K562 (cell line): Measurements from ENCODE around the gene NPAS3. TPM values are rescaled to one million over a fixed set of nuclear protein-coding genes. Genes with fewer than 3 reads are reported as not detected.

Source experiments
- ATAC-seq: fragments of 200-7000 bp; cut with Tn5 transposase; 3 replicates; pipeline ENCODE4 v1.9.1; 2020; ENCODE audit warnings: moderate library complexity
- BruUV-seq: library from RNA; stranded (reverse); fragments of 400-500 nt; replicated peaks from 2 replicates; lab custom pipeline; 2021; lab: Mats Ljungman, UMichigan
- CTCF ChIA-PET: fragments of 300-600 bp; formaldehyde crosslinking; extraction: SDS; loops from one replicate; lab custom pipeline; 2021; ENCODE audit warnings: low intra/inter-chr PET ratio; lab: Yijun Ruan, JAX
- POLR2A ChIA-PET: fragments of 300-600, 350-650 bp; sonication (Branson Sonifier 250); formaldehyde crosslinking; extraction: SDS; loops from one replicate; lab custom pipeline; 2021; ENCODE audit warnings: antibody characterized with exemption, inconsistent platforms; lab: Yijun Ruan, JAX
- DNase-seq, 4 experiments: peaks; one replicate each; pipeline versions ENCODE4 v3.0.0 to v3.0.0-alpha.2; 2011 to 2018; ENCODE audit warnings: low spot score in 3 of 4, mixed read lengths in 3 of 4; ENCODE audit errors: extremely low read depth in 1 of 4
- FAIRE-seq: peaks from 2 replicates; lab custom pipeline; 2011; peaks lifted over from hg19 to GRCh38; lab: Jason Lieb, UNC
- H2AFZ ChIP-seq: 2 replicates; pipeline ENCODE4 v1.6.0; 2011; ENCODE audit warnings: low read depth, low read length, control low read depth, inconsistent platforms
- H3K27ac ChIP-seq: fragments of 200-600 bp; 3 replicates; pipeline ENCODE4 v1.8.0; 2011; ENCODE audit warnings: low read depth, mild to moderate bottlenecking, control low read depth, inconsistent platforms, low read length, moderate library complexity, mixed read lengths; ENCODE audit errors: extremely low read depth
- H3K27me3 ChIP-seq, 2 experiments: fragments of 300-600 bp in 1 of 2; 2 replicates in 1 of 2; 3 replicates in 1 of 2; pipeline versions ENCODE4 v1.6.0 to v1.8.0; 2011; ENCODE audit warnings: inconsistent platforms in 2 of 2, low read length in 2 of 2, mild to moderate bottlenecking in 1 of 2, mixed read lengths in 1 of 2, moderate library complexity in 1 of 2; ENCODE audit not compliant: control insufficient read depth in 2 of 2, insufficient read depth in 2 of 2
- H3K36me3 ChIP-seq: fragments of 300-600 bp; 3 replicates; pipeline ENCODE4 v1.8.0; 2011; ENCODE audit warnings: mild to moderate bottlenecking, low read length, inconsistent platforms; ENCODE audit not compliant: control insufficient read depth, insufficient read depth
- H3K4me1 ChIP-seq, 2 experiments: fragments of 200-600 bp in 1 of 2; replicated peaks in 1 of 2; 2 replicates in 1 of 2; 3 replicates in 1 of 2; pipeline versions ENCODE4 v1.5.1 to v1.8.0; 2011; ENCODE audit warnings: inconsistent platforms in 2 of 2, low read length in 2 of 2, mild to moderate bottlenecking in 1 of 2, mixed read lengths in 1 of 2, moderate library complexity in 1 of 2; ENCODE audit not compliant: control insufficient read depth in 2 of 2, insufficient read depth in 2 of 2
- H3K4me2 ChIP-seq: 2 replicates; pipeline ENCODE4 v1.6.1; 2011; ENCODE audit warnings: low read length, control low read depth, inconsistent platforms, mixed read lengths; ENCODE audit not compliant: insufficient read depth
- H3K4me3 ChIP-seq: fragments of 200-600 bp; sonication (generic), shearing (Covaris generic); 2 replicates; pipeline ENCODE4 v1.5.1; 2016; ENCODE audit warnings: control low read depth, inconsistent platforms
- H3K79me2 ChIP-seq: fragments of 200-600 bp; 3 replicates; pipeline ENCODE4 v1.8.0; 2011; ENCODE audit warnings: low read length, inconsistent platforms; ENCODE audit not compliant: control insufficient read depth, insufficient read depth
- H3K9ac ChIP-seq, 2 experiments: 2 replicates each; pipeline versions ENCODE4 v1.6.0 to v1.6.1; 2011; ENCODE audit warnings: low read depth in 2 of 2, low read length in 2 of 2, control low read depth in 1 of 2, inconsistent platforms in 1 of 2, mild to moderate bottlenecking in 1 of 2, mixed read lengths in 1 of 2; ENCODE audit not compliant: insufficient read depth in 1 of 2
- H3K9me1 ChIP-seq: one replicate; pipeline ENCODE4 v1.6.0; 2011; ENCODE audit warnings: inconsistent platforms, mild to moderate bottlenecking, low read length, moderate library complexity; ENCODE audit not compliant: control insufficient read depth, insufficient read depth
- H3K9me3 ChIP-seq: replicated peaks from 2 replicates; pipeline ENCODE4 v1.5.1; 2011; ENCODE audit warnings: low read depth, low read length, inconsistent platforms; ENCODE audit not compliant: control insufficient read depth, insufficient read depth
- H4K20me1 ChIP-seq: replicated peaks from 2 replicates; pipeline ENCODE4 v1.6.1; 2011; ENCODE audit warnings: low read length, inconsistent platforms, mixed read lengths; ENCODE audit not compliant: control insufficient read depth, insufficient read depth
- CEBPB ChIP-seq: fragments of 450-650 bp; IDR thresholded peaks from 2 replicates; pipeline ENCODE4 v1.6.1; 2016; ENCODE audit warnings: missing genetic modification characterization, missing compliant biosample characterization
- EZH2 ChIP-seq: IDR thresholded peaks from 2 replicates; pipeline ENCODE4 v1.6.1; 2012; ENCODE audit warnings: low read depth, mild to moderate bottlenecking, inconsistent platforms, low read length, borderline replicate concordance
- JUND ChIP-seq, 2 experiments: IDR thresholded peaks; 2 replicates in 1 of 2; 3 replicates in 1 of 2; pipeline ENCODE4 v1.6.1; 2011; ENCODE audit warnings: borderline replicate concordance in 2 of 2, low read depth in 2 of 2, low read length in 2 of 2, improper control_type of control experiment in 1 of 2, missing biosample characterization in 1 of 2, missing genetic modification characterization in 1 of 2, missing genetic modification reagents in 1 of 2
- WGBS: fragments of 100-300 bp; shearing (Covaris generic); methylation state at CpG from one replicate; pipeline ENCODE4 v1.1.6; 2016; ENCODE audit warnings: low coverage, mixed read lengths; ENCODE audit not compliant: insufficient coverage; ENCODE audit errors: missing lambda C conversion rate; 5-methylcytosine and 5-hydroxymethylcytosine counted together
- in situ Hi-C: fragments of 300-500 bp; cut with MboI; formaldehyde crosslinking; loops from 4 replicates; pipeline ENCODE4 v1.15.0; 2018; ENCODE audit warnings: inconsistent platforms, mixed read lengths
- intact Hi-C: fragments of 100-400 bp; cut with micrococcal nuclease; formaldehyde crosslinking; loops from 2 replicates; pipeline ENCODE4 v1.14.2; 2022
- polyA plus RNA-seq, 8 experiments: library from polyadenylated mRNA; depleted of rRNA in 4 of 8; stranded (reverse) in 5 of 8; unstranded in 3 of 8; fragments of >200 nt; fragmentation: Nextera tagmentation in 2 of 8; fragmentation: Illumina TruSeq in 1 of 8; extraction: Ambion mirVana in 2 of 8; extraction: Trizol in 1 of 8; gene quantifications; 2 replicates each; pipeline versions ENCODE4 v1.2.1 to v1.2.3, GENCODE V29; 2011 to 2014; ENCODE audit warnings: inconsistent platforms in 1 of 8, missing spikeins in 1 of 8
- total RNA-seq, 7 experiments: library from RNA; depleted of rRNA in 6 of 7; stranded (reverse); fragments of >200 nt in 6 of 7; fragmentation: Illumina TruSeq in 2 of 7; extraction: Trizol in 2 of 7; gene quantifications; 2 replicates each; pipeline versions ENCODE4 v1.2.1 to v1.2.3, GENCODE V29; 2011 to 2021; ENCODE audit warnings: low replicate concordance in 1 of 7

NPAS3 gene
- total and polyA plus RNA-seq, 9 of the 15 experiments (the other 6 are each of a cell fraction or from before 2014, with no cell fraction given), result 0.04 TPM; not detected in 8

- H3K27me3 ChIP-seq, result no peaks in the 10 kb centered on the region
Observed at GRCh38 chr14:33342299-33342974, 403.8 kb downstream of the NPAS3 start.

GRCh38 chr14:33343016-33343415 lies 404.3 kb downstream of the NPAS3 start:
- Histone ChIP-seq H3K27ac (no peak overlapping the region), H3K9ac (no peak overlapping the region), H3K36me3 (no peaks in the 10 kb centered on the region), H3K27me3 (no peaks in the 10 kb centered on the region), H3K9me1 (no peaks in the 10 kb centered on the region), H3K4me2 (no peak overlapping the region), H3K4me3 (no peak overlapping the region), H2AFZ (no peak overlapping the region), H4K20me1 (no peaks in the 10 kb centered on the region), H3K4me1 (no peaks in the 10 kb centered on the region), H3K79me2 (no peaks in the 10 kb centered on the region), H3K9me3 (no peaks in the 10 kb centered on the region)
- no TSS peak for BruUV-seq
- FAIRE-seq, result no peak
- WGBS, result 3% methylated on average over 3 of the region's 3 CpGs
- in situ Hi-C loops, result no loop called here
- intact Hi-C loops, result no loop called here
- DNase-seq, result no peak
- ATAC-seq, result no peak
- ChIA-PET CTCF (no interaction called here), POLR2A (no interaction called here)
- TF ChIP-seq JUND (IDR thresholded peaks at IDR 0.05; ENCODE audit: borderline replicate concordance, low read depth, low read length), result no peak
- no peak for TF ChIP-seq JUND (tag; IDR thresholded peaks at IDR 0.05; ENCODE audit: borderline replicate concordance, low read depth, low read length)
- TF ChIP-seq CEBPB (tag), result peak; percentile 46; the same call in 1 of the 2 replicates

More at GRCh38 chr14:33342299-33342974, 403.8 kb downstream of the NPAS3 start:
- TF ChIP-seq EZH2, result no peak
- no peak for FAIRE-seq
- H3K9me1 ChIP-seq, result no peaks in the 10 kb centered on the region
- no peak overlapping the region for H3K27ac ChIP-seq
- H3K9ac ChIP-seq, result no peak overlapping the region
- ChIA-PET CTCF (no interaction called here), POLR2A (no interaction called here)
- WGBS, result 0% methylated on average over 3 of the region's 3 CpGs
- intact Hi-C loops (no loop called here), in situ Hi-C loops (no loop called here)
- no TSS peak for BruUV-seq
- no peaks in the 10 kb centered on the region for H3K9me3 ChIP-seq
- no peaks in the 10 kb centered on the region for H4K20me1 ChIP-seq
- H3K79me2 ChIP-seq, result no peaks in the 10 kb centered on the region
- H3K4me1 ChIP-seq, result no peaks in the 10 kb centered on the region
- H3K4me2 ChIP-seq, result no peak overlapping the region
- no peak for ATAC-seq
- no peak for DNase-seq
- no peaks in the 10 kb centered on the region for H3K36me3 ChIP-seq
- no peak overlapping the region for H3K4me3 ChIP-seq
- H2AFZ ChIP-seq, result no peak overlapping the region
